ENCODE measurements around the gene LRMDA. TPM values are rescaled to one million over a fixed set of nuclear protein-coding genes. Genes with fewer than 3 reads are reported as not detected.
"Not testable (repeated sequence)": the region's sequence is repeated elsewhere in the genome, so short reads cannot be mapped to it uniquely, and the experiment has no call there.

Gene LRMDA
- total RNA-seq, 2 experiments from 2014 or later: not detected

GRCh38 chr10:76523246-76523645 is 1091.8 kb downstream of the LRMDA start:
- H3K9me2 ChIP-seq (ENCODE audit: insufficient read depth, low read length): peaks cover 2% of the 10 kb centered on the region; the same call in 1 of the 2 replicates
- no peaks in the 10 kb centered on the region for H4K20me1 ChIP-seq (ENCODE audit: insufficient read depth, low read length)
- H3K4me2 ChIP-seq (ENCODE audit: low read length): no peak overlapping the region
- no peaks in the 10 kb centered on the region for H3K4me1 ChIP-seq (ENCODE audit: insufficient read depth, low read length, poor library complexity, severe bottlenecking)
- ChIA-PET CTCF (ENCODE audit: unreplicated experiment) (no interaction called here), POLR2A (no interaction called here)
- no peak overlapping the region for H3K4me3 ChIP-seq (ENCODE audit: low read depth, low read length, poor library complexity, severe bottlenecking)
- DNase-seq (ENCODE audit: low spot score): no peak
- no peaks in the 10 kb centered on the region for H3K79me2 ChIP-seq (ENCODE audit: insufficient read depth, low read depth, low read length)
- intact Hi-C loops (cut with micrococcal nuclease; ENCODE audit: unreplicated experiment): no loop called here
- BruUV-seq (replicated peaks): no TSS peak
- no peaks in the 10 kb centered on the region for H3K9me3 ChIP-seq (ENCODE audit: low read length)
- H3K27ac ChIP-seq (ENCODE audit: low read depth, low read length, poor library complexity, severe bottlenecking): no peak overlapping the region
- no peak overlapping the region for H2AFZ ChIP-seq (ENCODE audit: low read length)
- no peak for TF ChIP-seq EZH2phosphoT487 (IDR thresholded peaks at IDR 0.05; ENCODE audit: borderline replicate concordance, low read depth, low read length)
- no peak for TF ChIP-seq CTCF (conservative IDR thresholded peaks at IDR 0.05; ENCODE audit: low read length)
- no peaks in the 10 kb centered on the region for H3K36me3 ChIP-seq (ENCODE audit: insufficient read depth, low read length)

GRCh38 chr10:76523791-76524351 is 1092.4 kb downstream of the LRMDA start:
- H3K4me2 ChIP-seq (ENCODE audit: low read length): no peak overlapping the region
- H3K79me2 ChIP-seq (ENCODE audit: insufficient read depth, low read depth, low read length): no peaks in the 10 kb centered on the region
- H3K27ac ChIP-seq (ENCODE audit: low read depth, low read length, poor library complexity, severe bottlenecking): no peak overlapping the region
- H3K4me1 ChIP-seq (ENCODE audit: insufficient read depth, low read length, poor library complexity, severe bottlenecking): no peaks in the 10 kb centered on the region
- no peaks in the 10 kb centered on the region for H3K9me2 ChIP-seq (ENCODE audit: insufficient read depth, low read length)
- no peak for TF ChIP-seq EZH2phosphoT487 (IDR thresholded peaks at IDR 0.05; ENCODE audit: borderline replicate concordance, low read depth, low read length)
- no peak for TF ChIP-seq CTCF (conservative IDR thresholded peaks at IDR 0.05; ENCODE audit: low read length)
- no peak for DNase-seq (ENCODE audit: low spot score)
- H3K9me3 ChIP-seq (ENCODE audit: low read length): no peaks in the 10 kb centered on the region
- no TSS peak for BruUV-seq (replicated peaks)
- H4K20me1 ChIP-seq (ENCODE audit: insufficient read depth, low read length): no peaks in the 10 kb centered on the region
- intact Hi-C loops (cut with micrococcal nuclease; ENCODE audit: unreplicated experiment): no loop called here
- H3K4me3 ChIP-seq (ENCODE audit: low read depth, low read length, poor library complexity, severe bottlenecking): no peak overlapping the region
- H2AFZ ChIP-seq (ENCODE audit: low read length): no peak overlapping the region
- ChIA-PET CTCF (ENCODE audit: unreplicated experiment) (no interaction called here), POLR2A (no interaction called here)
- H3K36me3 ChIP-seq (ENCODE audit: insufficient read depth, low read length): no peaks in the 10 kb centered on the region

GRCh38 chr10:76526833-76527232 is 1095.4 kb downstream of the LRMDA start:
- H3K4me3 ChIP-seq (ENCODE audit: low read depth, low read length, poor library complexity, severe bottlenecking); H3K9me3 ChIP-seq (ENCODE audit: low read length); DNase-seq (ENCODE audit: low spot score); POLR2A ChIA-PET; BruUV-seq (replicated peaks); H4K20me1 ChIP-seq (ENCODE audit: insufficient read depth, low read length); H3K4me1 ChIP-seq (ENCODE audit: insufficient read depth, low read length, poor library complexity, severe bottlenecking); H3K27ac ChIP-seq (ENCODE audit: low read depth, low read length, poor library complexity, severe bottlenecking); H2AFZ ChIP-seq (ENCODE audit: low read length); H3K79me2 ChIP-seq (ENCODE audit: insufficient read depth, low read depth, low read length); H3K4me2 ChIP-seq (ENCODE audit: low read length); H3K9me2 ChIP-seq (ENCODE audit: insufficient read depth, low read length); CTCF ChIA-PET (ENCODE audit: unreplicated experiment); intact Hi-C loops (cut with micrococcal nuclease; ENCODE audit: unreplicated experiment); H3K36me3 ChIP-seq (ENCODE audit: insufficient read depth, low read length): not testable (repeated sequence)

Measured in OCI-LY7 (cell line).